Activated CD4-positive, alpha-beta T cell treated with anti-CD3 and anti-CD28 coated beads, Interleukin-2, Interleukin-6, amounts not matched to agents 100 ng/mL and 50 ng/mL, durations not matched to agents 16 hours and 8 hours (primary cell): ENCODE data around the gene BDH1.
A peak's percentile ranks its signal among the peaks of the same experiment; 100 is the strongest.
"Not testable (repeated sequence)": the region's sequence is repeated elsewhere in the genome, so short reads cannot be mapped to it uniquely, and the experiment has no call there.

Experiments
- DNase-seq: peaks from one replicate; pipeline ENCODE4 v3.0.0-alpha.2; 2020

BDH1 gene

DNA sequence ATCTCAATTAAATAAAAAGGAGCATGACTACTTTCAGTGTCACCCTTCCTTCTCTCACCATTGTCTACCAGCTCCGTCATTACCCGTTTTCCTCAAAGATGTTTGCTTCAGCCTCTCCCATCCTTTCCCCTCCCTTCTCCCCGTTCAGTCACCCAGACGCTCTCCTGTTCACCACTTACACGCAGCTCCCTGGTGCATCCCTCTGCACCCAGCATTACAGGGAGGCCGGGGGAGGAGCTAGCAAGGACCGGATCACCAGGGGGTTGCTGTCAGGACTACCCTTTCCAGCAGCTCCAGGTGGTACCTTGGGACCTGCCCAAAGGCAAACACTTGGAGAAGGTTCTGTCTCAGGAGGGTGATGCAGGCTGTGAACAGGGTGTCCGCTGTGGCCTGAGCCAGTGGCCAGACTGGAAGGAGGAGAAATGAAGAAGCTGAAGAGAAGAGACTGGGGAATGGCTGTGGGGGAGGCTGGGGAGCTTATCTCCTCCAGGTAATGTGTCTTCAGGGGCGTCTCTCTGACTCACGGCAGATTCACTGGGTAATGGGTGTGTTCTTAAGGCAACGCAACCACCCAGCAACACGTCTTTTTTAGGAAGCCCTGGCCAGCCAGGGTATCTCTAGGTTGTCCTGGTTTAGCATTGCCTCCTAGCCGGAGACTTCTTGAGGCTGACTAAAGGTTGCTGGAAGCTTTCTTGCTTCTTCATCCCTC is 21.8 kb upstream of the BDH1 start:
- no peak for DNase-seq

DNA sequence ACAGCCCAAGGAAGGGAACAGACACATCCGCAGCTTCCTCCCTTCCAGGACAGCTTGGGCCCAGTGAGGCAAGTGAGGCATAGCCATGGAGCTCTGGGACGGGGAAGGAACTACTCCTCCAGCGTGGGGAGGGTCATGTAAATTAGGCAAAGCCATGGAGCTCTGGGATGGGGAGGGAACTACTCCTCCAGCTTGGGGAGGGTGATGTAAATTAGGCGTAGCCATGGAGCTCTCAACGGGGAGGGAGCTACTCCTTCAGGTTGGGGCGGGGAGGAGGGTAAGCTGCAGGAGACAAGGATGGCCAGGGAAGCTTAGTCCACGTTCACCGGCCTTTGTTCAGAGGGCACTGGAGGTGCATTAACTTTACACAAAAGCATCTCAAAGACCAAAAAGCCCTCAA is 21.1 kb upstream of the BDH1 start:
- no peak for DNase-seq

DNA sequence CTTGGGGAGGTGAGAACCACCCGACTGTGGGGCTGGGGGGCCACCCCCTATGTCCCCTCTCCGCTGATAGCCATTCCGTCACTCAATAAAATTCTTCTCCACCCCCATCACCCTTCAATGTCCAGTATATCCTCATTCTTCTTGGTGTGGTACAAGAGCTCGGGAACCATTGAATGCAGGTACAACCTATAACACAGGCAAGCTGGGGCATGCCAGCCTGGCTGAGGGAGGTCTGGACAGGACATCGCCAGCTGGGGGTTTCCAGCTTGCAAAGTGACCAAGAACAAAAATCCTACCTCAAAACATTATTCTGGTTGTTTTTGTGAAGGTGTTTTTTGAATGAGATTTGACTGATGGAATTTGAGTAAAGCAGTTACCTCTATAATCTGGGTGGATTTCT is 19.6 kb upstream of the BDH1 start:
- no peak for DNase-seq

DNA sequence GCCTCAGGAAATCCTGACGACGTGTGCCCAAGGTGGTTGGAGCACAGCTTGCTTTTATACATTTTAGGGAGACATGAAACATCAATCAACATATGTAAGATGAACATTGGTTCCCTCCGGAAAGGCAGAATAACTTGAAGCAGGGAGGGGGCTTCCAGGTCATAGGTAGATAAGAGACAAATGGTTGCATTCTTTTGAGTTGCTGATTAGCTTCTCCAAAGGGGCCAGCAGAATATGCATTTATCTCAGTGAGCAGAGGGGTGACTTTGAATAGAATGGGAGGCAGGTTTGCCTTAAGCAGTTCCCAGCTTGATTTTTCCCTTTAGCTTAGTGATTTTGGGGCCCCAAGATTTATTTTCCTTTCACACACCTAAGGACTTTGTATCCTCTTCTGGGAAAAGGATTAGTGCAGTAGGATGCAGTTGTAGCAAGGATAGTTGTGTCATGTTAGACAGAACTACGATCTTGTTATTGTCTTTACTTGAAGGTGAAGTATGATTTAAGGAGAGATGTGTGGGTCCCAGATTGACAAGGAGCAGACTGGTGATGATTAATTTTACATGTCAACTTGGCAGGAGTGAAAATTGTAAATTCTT is 18.7 kb upstream of the BDH1 start:
- not testable (repeated sequence) for DNase-seq

DNA sequence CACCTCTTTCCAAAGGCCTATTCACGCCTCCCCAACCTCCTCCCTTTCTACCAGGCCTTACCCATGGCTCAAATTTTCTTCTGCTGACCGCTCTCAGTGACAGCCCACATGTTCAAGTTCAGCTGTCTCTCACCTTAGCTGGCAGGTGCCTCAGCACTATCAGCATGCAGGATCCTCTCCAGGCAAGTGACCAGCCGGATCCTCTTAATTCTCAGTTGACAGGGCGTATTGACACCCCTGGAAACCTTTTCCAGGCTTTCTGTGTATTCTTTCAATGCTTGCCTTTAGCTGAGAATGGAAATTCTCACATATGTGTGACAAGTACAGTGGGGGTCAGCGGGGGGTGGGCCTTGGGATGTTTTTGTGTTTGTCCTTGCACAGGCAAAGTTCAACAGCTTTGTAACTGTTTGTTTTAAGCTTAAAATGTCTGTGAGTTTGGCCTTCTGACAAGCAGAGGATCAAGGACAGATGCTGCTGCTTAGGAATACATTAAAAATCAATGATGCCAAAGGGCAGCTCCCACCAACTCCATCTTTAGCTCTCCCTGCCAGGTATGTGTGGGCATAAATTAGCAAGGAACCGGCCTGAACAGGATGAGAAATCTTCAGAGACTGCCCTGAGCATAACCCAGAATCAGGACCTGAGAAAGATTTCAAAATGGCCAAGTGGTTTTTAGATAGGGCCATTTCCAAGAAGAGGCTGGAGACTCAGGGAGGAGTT is 17.4 kb upstream of the BDH1 start:
- DNase-seq = no peak

DNA sequence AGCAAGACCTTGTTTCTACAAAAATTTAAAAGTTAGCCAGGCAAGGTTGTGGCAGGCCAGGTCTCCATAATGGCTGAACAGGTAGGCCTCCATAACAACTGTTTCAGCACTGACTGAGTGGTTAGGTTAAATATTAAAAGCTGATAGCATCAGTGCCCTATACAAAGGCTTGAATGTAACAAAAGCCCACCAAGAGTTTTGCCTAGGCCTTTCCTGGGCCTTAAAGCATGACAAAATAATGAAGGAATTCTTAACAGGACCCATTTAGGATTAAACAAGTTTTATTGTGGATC is 16.1 kb upstream of the BDH1 start:
- not testable (repeated sequence) for DNase-seq

DNA sequence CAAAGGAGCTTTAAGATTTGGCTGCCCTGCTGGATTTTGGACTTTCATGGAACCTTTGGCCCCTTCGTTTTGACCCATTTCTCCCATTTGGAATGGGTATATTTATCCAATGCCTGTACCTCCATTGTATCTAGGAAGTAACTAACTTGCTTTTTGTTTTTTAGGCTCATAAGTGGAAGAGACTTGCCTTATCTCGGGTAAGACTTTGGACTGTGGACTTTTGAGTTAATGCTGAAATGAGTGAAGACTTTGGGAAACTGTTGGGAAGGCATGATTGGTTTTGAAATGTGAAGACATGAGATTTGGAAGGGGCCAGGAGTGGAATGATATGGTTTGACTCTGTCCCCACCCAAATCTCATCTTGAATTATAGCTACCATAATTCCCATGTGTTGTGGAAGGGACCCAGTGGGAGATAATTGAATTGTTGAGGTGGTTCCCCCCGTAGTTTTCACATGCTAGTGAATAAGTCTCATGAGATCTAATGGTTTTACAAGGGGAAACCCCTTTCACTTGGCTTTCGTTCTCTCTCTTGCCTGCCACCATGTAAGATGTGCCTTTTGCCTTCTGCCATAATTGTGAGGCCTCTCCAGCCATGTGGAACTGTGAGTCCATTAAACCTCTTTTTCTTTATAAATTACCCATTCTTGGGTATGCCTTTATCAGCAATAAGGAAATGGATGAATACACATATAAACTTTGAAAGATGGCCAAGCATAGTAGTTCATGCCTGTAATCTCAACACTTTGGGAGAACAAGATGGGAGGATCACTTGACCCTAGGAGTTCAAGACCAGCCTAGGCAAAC is 15.5 kb upstream of the BDH1 start:
- DNase-seq = not testable (repeated sequence)

DNA sequence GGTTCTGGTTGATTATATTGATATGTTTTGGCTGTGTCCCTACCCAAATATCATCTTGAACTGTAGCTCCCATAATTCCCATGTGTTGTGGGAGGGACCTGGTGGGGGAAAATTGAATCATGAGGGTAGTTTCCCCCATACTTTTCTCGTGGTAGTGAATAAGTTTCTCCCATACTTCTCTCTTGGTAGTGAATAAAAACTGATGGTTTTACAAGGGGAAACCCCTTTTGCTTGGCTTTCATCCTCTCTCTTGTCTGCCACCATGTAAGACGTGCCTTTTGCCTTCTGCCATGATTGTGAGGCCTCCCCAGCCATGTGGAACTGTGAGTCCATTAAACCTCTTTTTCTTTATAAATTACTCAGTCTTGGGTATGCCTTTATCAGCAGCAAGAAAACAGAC is 13.7 kb upstream of the BDH1 start:
- DNase-seq = not testable (repeated sequence)

DNA sequence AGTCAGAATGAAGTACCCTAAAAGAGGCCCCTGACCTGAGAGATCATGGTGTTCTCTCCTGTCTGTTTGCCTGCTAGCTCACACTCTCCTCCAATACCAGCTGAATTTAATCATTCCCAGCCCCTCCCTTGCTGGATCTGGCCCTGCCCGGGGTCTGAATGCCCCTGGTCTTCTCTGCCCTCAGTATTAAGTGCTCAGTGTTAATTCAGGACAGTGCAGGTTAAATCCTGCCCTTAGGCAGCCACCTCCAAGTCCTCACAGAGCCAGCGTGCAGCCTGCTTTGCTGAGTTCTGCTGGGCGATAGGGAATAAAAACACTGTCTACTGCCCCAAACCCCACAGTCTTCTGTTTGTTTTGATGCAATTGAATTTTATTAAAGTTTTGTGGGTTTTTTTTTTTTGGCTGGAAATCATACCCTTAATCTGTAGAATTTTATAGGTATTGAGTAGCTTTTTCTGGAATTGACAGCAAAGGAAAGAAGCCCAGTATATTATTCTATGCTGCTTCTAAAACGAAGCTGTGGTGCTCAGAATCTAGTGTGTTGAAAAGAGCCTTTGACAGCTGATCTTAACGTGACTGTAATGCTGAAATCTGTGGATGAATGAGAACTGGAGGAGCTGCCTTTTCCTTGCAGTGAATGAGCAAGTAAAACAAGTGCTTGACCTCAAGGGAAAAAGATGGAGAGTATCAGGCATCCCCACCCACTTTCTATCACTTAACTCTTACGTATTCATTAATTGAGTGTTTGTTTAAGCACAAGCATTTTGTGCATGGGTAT is 12.3 kb upstream of the BDH1 start:
- DNase-seq = no peak

DNA sequence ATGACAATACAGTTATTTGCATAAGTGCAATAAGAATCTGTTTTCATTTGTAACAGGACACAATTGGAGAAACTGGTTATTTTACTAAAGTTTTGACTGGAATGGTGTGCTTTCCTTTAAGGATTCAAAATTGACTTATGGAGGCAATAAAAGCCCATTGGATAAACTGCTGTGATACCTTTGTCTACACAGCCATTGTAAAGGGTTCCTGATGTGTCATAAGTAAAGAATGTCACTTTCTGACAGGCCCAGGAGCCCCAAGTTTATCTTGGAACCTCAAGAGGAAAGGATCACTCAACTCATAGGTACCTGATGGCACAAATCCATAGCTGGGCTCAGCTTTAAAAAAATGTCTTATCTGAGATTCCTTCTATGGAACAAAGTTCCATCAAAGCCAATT is 10.4 kb upstream of the BDH1 start:
- DNase-seq = not testable (repeated sequence)

DNA sequence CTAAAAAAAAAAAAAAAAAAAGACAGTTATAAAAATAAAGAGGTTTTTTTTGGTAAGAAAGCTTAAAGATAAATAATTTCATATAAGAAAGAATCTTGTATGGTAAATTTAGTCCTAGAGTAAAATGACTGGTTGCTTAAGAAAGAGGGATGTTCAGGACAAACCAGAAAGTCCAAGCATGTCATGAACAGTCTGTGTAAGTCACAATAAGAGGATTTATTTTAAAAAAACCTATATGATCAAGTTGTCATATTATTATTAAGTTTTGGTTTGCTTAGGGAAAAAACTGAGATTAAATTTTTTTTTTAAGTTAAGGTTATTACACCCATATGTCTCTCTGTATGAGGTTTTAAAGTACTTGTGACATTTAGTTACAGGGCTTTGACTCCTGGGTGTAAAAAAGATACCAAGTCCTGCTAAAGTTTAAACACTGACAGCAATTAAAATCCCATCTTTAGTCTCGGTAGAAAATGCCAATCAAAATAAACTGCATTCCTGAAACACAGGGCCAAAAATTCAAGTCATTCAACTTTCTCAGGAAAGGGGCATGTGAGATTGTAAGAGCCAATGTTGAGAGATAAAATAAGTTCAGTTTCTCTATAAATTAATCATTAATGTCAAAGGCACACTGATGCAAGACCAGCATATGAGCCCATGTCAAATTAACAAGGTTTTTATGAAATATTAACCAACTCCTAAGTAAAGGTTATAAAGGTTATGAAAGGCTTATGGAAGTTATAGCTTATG is 8.5 kb upstream of the BDH1 start:
- no peak for DNase-seq

DNA sequence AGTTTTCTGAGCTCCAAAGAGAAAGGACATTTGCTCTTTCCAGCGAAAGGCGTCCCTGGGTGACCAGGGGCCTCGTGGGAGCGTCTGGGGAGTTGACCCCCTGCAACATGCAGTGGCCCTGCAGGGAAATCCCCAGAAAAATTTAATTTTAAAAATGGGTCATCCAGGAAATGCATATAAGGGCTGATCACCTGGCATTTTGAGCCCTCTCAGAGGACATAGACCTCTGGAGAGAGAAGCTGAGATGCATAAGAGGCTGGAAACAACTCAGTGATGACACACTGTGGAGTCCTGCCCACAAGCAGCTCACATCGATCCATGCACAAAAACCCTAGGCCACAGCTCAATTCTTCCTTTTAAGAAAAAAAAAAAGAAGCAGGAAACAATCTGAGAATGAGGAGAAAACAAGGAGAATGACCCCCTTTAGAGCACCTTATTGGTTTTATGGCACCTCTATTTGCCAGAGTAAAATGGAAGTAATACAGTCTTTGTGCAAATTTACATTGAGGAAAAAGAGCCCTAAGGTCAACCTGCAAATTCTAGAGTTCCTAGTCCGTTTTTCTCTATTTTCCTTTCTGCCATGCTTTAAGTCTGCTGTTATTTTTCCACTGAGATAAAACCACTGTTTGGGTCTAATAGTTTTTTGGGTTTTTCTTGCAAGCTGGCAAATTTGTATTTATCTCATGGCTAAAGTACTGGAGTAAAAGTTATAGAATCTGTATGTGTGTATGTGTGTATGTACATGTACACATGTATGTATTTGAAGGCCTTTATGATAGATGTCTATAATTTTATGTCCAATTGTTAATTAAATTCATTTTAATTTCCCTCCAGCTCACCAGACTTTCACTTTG is 6.9 kb upstream of the BDH1 start:
- DNase-seq = no peak

DNA sequence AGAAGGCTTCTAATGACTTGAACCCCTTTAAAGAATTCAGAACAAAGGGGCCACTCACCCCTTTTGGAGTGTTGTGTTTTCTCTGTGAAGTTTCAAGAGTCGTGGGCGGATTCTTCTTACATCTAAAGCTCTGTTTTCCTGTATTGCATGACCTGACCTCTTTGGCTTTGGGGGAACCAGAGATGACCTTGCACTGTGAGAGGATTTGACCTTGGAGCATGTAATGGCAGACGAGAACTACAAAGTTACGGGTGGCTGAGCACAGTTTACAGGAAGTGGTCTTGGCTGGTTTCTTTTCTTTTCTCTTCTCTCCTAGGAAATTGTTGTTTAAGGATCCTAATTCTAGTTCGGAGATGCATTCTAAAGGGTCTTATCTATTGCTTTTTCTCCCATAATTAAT is 6.2 kb upstream of the BDH1 start:
- no peak for DNase-seq

DNA sequence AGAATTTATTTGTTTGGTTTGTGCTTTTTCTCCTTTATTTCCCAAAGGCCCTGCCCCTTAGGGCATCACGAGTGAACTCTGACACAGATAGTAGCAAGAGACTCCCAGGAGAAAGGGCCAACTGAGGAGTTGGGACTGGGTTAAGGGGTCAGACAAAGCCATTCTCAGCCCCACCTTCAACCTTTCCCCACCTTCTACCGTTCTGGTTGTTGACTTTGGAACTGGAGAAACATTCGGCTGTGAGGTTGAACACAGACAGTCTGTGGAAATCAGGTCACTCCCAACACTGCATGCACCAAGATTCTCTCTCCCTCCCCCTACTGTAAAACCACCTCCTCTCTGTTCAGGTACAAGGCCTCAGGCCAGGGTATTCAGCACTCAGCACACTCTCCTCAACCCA is 3.9 kb upstream of the BDH1 start:
- no peak for DNase-seq

DNA sequence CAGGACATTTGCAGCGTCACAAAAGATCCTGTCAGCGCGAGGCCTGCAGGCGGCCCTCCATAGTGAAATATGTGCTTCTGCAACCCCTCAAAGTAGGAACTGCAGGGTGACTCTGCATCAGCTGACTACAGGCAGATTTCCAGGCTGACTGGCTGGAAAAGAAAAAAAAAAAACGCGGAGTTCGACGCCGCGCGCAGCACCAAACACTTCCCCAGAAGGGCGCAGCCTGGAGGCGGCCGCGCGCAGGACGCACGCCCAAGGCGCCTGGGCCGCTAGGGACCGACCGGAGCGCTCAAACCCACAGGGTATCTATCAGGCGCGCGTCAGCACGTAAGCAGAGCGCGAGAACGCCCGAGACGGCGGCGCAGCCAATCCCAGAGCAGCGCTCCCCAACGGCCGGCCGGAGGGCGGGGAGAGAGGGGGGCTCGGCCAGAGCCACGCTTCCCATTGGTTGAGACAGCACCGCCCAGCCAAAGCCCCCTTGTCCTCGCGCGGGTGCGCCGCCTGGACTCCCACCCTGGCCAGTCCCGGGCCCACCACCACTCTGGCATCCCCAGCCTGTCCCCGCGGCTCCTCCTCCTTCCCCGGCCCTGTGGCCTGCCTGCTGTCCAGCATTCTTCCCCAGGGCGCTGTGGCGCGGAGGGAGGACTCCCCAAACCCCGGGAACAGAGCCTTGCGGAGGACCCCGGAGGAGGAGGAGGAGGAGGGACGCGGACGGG is 1.0 kb downstream of the BDH1 start:
- DNase-seq = peak; percentile 98

DNA sequence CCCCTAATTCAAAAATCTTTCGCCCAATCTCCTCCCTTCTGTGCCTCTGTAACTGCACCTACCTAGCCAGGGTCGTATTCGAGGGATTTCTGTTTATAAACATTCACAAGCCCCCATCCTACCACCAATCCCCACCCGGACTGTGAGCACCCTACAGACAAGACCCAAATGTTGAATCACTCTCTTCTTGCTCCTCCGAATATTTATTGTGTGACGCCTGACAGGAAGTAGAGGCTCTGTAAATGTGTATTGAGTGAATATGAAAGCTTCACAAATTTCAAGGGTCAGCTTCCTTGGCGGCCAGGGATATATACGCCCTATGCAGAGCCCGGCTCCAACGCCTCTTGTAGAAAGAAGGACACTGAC is 1.6 kb downstream of the BDH1 start:
- peak; percentile 21 for DNase-seq

DNA sequence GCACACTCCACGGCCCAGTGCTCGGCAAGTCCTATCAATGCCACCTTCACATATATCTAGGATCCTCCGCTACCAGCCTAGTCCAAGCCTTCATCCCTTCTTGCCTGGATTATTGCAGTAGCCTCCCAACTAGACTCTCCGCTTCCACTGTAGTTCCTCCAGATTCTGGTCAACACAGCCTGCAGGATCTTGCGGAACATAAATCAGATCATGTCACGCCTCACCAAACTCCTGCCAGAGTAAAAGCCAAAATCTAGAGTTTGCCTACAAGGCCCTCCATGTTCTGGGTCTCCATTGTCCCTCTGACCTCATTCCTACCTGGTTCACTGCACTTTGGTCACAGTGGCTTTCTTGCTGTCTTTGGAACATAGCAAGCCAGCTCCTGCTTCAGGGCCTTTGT is 3.6 kb downstream of the BDH1 start:
- DNase-seq = no peak

DNA sequence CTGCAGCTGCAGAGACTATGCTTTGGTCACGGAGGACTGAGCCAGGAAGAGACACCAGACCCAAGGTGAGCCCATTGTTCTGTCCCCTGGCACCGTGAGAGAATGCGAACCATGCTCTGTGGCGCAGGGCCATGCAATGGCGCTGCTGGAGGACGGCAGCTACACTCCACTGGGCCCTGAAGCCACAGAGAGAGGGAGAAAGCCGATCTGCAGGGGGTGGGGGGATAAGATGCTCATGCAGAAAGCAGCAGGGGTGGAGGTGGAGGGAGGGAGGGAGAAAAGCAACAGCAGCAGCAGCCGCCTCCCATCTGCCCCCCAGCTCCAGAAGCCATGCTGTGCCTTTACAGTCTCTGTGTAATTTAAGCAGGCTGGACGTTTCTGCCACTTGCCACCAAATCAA is 5.3 kb downstream of the BDH1 start:
- DNase-seq = no peak

DNA sequence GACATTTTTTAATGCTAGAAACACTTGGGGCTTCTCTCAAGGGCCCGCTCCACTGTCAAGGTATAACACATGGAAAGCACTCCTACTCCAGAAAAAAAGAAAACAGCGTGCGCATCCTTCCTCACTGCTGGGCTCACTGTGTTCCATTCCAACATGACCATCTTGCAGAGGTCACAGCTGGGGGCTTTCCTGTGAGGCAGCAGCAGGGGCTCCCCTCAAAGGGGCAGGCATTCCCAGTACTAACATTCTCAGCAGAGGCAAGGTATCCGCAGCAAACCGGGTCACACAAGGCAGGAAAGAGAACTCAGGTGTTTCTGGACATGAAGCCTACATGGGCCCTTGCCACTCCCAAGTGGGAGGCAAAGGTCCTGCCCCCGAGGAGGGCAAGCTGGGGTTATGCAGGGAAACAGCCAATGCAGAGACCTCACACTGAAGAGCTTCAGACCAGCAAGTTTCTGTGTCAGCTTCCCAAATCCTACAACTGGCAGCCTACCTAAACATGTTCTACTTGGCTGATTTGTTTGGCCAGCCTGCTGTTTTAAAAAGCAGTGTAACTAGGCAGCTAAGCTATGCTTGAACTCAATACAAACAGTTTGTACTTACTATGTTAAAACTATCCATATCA is 6.4 kb downstream of the BDH1 start:
- DNase-seq = no peak
